LHCN-M2 (cell line): ENCODE measurements around the gene SLC5A6. TPM values are rescaled to one million over a fixed set of nuclear protein-coding genes. Genes with fewer than 3 reads are reported as not detected.

Source experiments
- DNase-seq: peaks from one replicate; pipeline ENCODE4 v3.0.0-alpha.2; 2012; ENCODE audit warnings: low read depth
- polyA plus RNA-seq: library from polyadenylated mRNA; unstranded; fragments of >200 nt; gene quantifications from one replicate; pipeline ENCODE4 v1.2.1, GENCODE V29; 2012; ENCODE audit warnings: missing spikeins
- total RNA-seq: library from RNA; depleted of rRNA; stranded (reverse); fragments of >200 nt; gene quantifications from 2 replicates; pipeline ENCODE4 v1.2.3, GENCODE V29; 2014; rRNA removed

Gene SLC5A6
- total RNA-seq: 39.6 and 54.5 TPM in 2 replicates
- polyA plus RNA-seq: 17.4 TPM

DNA sequence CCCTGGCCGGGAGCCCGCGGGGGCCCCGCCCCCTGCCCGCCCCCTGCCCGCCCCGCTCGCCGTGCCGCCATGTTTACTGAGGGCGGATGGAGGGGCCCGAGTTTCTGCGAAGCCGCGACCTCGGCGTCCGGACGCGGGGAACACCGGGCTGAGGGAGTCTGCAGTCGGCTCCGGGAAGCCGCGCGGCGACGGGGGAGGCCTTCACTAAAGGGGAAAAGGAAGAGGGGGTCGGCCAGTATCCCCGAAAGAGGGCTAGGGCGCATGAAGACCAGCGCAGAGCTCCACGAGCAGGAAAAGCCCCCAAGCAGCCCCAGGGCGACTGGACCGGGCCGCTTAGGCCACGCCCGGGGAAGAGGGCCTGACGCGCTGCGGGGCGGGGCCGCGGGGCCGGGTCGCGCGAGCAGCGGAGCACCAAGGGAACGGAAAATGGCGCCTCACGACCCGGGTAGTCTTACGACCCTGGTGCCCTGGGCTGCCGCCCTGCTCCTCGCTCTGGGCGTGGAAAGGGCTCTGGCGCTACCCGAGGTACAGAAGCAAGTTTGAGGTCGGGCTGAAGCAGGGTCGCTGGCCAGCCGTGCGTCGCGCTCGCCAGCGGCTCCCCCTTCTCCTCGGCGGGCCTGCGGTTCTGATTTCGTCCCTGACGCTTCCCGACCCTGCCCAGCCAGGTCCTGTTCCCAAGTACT is at the start of gene SLC5A6, which contains the start of gene ATRAID:
TSS of gene SLC5A6 (minus strand) at position 326 of the 683 bp plus-strand sequence. CDS start 4,618 bp downstream, outside the sequence.
TSS of gene ATRAID (plus strand) at position 99 of the 683 bp plus-strand sequence. CDS start at position 427, 328 bp downstream.
- DNase-seq: peak; percentile 84

DNA sequence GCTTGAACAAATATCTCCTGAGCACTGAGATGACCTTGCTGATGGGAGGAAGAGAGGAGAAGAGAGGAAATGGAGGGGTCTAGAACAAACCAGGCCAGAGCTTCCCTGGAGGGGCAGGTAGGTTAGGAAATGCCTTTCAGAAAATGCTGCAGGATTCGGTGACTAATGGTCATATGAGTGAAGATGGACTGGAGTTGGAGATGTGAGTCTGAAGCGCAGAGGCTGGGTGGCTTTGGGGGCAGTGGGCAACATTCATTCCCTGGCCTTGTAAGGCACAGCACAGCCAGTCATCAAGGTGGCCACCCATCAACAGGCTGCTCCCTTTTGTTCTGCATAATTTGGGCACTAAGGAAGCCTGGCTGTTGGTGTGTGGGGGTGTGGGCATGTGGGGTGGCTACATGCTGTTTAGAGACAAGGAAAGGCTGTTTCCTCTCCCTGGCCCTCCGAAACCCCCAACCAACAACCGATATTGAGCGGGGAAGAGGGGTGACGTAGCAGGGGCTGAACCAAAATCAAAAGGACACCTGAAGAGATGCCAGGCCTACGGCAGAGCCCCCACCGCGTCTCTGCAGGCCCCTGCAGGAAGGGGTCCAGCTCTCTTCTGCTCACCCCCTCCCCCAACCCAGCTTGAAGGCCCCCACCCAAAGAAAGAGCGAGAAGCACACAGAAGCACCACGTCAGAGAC is 49.3 kb upstream of the SLC5A6 start:
- no peak for DNase-seq

DNA sequence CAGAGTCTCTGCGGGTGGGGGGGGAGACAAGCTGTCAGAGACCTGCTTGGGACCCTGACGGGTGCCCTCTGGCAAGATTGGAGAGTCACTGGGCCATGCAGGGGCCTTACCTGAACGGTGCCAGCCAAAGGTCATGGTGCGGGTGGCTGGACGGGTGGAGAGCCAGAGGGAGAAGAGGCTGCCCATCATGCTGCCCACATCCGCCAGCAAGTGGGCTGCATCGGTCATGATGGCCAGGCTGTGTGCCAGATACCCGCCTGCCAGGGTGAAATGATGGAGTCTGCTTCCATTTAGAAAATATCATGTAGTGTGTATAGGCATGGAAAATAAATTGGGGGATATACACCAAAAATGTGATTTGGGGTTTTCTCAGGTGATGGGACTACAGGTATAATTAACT is 46.0 kb upstream of the SLC5A6 start:
- DNase-seq: no peak

DNA sequence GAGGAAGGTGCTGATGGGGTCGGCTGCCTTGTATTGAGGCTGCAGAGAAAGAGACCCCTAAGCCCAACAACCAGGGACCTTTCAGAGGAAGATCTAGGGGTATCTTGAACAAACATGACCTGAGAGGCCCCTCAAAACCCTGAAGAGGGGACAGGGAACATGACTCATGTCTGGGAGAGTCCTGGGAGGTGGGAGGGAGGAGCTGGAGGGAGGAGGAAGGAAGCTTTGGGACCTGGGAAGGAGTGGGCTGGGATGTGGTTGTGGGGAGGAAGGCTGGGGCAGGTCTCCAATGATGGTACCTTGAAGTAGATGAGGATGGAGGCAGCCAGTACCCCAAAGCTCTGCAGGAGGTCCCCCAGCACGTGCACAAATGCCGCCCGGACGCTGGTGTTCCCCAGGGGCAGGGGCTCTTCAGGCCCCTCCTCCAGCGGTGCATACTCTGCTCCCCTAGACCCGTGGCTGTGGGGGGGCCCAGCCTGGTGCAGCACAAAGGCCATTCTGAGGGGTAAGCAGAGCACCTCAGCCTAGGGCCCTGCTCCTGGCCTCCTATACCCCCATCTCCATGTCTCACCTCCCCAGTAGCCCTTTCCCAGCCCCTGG is 44.9 kb upstream of the SLC5A6 start:
- no peak for DNase-seq

DNA sequence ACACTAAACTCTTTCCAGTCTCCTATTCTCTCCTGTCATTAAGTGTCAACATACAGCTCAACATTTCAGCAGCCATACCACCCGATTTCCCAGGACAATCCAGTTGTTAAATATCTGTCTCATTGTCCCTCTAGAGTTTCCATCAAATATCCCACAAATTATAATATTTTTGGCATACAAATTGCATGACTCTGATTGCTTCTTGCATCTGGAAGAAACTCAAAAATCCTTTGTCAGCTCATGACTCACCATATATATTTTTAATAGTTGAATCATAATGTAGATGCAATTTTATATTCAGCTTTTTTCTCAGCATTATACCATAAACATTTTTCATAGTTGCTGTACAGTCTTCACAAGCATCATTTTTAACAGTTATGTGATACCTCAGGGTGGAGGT is 43.6 kb upstream of the SLC5A6 start:
- peak; percentile 68 for DNase-seq

DNA sequence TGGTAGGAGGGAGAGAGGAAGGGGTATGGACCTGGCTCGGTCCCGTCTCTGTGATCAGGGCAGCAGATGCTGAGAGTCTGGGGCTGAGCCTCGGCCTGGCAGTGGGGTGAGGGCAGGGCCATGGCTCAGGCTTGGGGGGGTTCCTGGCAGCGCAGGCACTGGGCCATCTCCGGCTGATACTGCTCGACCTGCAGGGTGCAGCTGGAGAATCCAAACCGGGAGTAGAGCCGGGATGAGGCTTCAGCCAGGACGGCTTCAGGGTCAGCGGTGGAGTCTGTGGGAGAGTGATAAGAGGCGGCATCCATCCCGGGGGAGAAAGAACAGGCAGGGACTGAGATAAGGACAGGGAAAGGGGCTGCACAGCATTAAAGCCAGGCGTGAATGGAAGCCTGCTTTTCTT is 43.1 kb upstream of the SLC5A6 start:
- no peak for DNase-seq

DNA sequence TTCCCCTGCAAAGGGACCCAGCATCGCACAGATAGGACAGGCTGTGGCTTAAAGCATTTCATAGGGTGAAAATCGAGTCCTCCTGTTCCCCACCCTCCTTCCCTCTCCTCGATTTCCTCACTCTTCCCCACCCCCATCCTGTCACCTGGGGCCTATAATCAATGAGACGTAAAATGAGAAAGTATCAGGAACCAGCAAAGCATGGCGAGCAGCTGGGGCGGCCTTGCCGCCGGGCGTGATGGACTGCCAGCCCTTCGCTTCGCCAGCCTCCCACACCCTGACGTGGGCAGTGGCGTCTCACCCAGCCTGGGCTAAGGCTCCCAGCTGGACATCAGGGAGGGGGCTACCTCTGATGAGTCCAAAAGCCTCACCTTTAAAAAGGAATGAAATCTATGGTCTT is 39.7 kb upstream of the SLC5A6 start:
- DNase-seq: no peak

DNA sequence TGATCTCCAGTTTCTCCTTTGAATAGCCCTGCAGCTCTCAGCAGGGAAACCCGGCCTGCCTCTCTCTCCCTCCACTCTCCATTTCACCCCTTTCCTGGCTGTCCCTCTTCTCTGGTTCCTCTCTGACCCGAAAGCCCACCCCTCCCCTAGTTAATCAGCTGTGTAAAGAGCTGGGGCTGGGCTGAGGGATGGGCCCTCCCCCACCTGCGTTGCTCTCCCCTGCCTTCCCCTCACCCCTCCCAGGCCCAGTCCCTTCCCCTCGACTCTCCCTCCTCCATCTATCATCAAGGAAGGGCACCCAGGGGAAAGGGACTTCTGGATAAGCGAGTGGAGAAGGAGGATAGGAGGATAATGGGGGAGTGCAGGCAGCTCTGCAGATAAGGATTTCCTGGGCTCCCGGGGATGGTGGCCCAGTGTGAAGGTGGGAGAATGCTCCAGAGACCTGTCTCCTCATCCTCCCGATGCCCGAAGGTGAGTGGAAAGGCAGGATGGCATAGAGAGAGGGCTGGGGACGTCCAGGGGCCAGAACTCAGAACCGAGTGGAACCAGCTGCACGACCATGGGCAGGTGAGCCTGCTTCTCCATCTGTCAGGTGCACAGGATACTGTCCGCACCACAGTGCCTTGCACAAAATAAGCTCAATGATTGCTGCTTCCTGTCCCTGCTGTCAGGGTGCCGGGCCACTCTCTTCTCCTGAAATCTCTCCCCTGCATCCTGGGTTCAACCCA is 38.7 kb upstream of the SLC5A6 start:
- no peak for DNase-seq

DNA sequence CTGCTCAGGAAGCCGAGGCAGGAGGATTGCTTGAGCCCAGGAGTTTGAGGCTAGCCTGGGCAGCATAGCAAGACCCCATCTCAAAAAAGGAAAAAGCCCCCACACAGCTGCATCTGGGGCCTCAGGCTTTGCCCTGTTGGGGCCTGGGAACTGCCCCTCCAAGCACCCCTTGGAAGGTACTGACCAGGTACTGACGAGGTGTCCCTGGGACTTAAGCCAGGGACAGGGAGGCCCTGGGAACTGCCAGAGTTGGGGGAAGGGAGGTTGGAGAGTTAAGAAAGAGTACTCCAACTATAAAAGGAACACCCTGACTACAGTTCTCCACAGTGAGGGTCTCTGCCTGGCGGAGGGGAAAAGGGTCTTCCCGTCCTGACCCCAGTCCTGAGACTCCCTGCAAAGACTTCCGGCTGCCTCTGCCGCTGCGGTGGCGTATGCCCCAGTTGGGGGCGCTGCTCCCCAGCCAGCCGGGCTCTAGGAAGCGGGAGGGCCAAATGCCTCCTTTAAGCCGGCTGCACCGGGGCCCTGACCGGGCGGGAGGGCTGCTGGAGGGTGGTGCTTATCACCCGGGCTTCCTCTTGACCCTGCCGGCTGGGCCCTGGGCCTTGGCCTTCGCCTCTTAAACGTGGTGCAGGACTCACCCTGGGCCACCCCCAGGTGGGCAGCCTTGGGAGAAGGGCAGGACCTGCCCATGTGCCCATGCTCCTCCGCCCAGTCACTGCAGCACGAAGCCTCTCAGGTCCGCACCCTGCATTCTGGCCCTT is 38.0 kb upstream of the SLC5A6 start:
- DNase-seq: peak; percentile 18

DNA sequence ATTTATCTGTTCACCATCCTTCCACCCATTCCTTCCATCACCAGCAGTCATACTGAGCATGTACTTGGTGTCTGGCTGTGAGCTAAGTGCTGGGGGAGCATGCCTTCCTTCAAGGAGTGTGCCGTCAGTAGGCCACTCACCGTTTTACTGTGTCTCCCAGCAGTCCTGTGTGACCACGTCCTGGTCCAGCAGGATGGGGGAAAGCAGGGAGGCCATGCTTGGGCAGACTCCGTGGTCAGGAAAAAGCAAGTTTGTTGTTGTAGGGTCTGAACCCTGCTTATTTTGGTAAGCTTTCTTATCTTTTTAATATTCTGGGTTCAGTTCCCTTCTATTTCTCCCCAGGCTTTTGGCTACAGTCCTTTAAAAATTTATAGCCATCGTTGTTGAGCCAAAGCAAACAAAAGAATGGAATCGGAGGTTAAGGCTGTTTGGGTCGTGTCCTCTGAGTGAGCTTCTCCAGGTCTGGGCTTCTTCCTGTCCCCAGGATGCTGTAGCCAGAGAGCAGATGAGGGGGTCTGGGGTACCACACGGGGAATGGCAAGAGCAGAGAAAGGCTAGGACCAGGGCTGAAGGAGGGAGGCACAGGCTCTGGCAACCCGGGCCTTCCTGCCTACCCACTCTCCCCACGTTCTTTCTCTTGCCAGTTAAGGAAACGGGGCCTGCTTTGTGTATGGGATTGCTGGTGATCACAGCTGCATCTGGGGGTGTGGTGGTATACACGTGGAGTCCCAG is 37.3 kb upstream of the SLC5A6 start:
- no peak for DNase-seq

DNA sequence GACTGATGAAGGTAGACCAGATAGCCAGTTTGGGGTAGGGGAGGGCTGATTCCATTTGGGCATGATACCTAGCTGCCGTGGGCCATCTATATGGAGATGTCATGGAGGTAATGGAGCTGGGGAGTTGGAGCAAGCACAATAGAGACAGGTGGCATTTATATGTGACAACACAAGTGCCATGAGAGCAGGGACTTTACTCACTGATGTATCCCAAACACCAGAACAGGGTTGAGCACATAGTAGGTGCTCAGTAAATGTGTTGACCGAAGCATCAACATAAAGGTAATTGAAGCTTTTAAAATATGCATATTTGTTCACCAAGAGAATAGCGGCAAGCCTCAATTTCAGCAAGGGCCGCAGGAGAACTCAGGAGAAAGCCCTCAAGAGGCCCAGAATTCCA is 35.8 kb upstream of the SLC5A6 start:
- DNase-seq: no peak

DNA sequence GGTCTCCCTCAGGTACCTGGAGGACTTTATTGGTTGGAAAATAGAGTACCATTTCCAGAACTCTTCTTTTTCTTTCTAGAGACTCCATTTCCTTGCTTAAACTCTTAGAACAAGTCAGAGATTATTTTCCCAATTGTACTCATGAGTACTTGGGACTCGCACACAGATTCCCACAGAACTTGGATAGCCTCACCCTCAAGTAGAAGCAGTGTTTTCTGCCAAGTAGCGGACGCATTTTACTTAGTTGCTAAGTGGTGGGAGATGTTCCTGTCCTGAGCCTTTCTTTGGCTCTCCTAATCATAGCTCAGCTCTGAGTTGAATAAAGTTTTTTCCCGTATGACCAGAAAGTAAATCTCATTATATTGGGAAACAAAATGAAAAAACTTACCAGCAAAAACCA is 33.6 kb upstream of the SLC5A6 start:
- no peak for DNase-seq

DNA sequence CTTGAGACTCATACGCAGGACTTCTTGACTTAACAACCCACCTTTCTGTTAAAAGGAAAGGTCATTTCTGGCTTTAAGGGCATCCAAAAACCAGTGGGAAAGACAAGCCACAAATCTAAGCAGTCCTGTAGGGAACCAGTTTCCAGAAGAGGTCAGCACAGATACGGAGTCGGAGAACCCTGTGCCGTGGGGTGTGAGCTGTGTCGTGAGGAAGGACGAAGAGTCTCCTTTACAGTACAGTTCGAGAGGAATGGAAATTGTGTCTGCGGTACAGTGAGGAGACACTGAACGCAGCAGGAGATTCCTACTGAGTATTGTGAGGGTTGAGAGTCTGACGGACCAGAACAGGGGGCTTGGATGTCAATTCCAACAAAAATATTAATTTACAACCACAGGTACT is 33.0 kb upstream of the SLC5A6 start:
- DNase-seq: no peak

DNA sequence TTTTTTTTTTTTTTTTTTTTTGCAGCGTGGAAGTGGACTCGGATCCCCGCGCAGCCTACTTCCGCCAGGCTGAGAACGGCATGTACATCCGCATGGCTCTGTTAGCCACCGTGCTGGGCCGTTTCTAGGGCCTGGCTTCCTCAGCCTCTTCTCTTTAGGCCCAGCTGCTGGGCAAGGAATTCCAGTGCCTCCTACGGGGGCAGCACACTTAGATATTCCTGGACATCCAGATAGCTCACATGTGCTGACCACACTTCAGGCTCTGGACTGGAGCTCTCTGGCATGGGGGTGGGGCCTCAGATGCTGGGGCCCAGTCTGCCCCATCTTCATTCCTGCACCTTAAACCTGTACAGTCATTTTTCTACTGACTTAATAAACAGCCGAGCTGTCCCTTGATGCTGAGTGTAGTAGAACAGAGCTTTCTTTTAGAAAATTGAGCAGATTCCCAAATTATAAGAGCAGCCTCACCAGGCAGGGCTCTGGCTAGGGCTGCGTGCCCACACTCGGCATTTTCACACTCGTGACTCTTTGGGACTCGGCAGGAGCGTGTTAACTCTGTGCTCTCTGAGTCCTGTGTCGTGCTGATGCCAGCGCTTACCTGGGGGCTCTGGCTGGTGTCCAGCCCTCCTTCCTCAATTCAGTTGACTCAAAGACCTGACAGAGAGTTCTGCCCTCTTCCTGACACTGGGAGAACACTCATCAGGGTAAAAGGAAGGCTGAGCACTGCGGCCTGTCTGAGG is 31.5 kb upstream of the SLC5A6 start:
- DNase-seq: no peak

DNA sequence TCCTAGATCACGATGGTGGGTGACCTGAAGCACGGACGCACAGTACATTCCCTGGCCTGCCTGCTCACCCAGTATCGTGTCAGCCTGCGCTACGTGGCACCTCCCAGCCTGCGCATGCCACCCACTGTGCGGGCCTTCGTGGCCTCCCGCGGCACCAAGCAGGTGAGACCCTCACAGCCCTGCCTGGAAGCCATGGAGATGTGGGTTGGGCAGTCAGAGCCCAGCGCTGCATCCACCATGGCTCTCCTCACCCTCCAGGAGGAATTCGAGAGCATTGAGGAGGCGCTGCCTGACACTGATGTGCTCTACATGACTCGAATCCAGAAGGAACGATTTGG is 30.5 kb upstream of the SLC5A6 start:
- no peak for DNase-seq

DNA sequence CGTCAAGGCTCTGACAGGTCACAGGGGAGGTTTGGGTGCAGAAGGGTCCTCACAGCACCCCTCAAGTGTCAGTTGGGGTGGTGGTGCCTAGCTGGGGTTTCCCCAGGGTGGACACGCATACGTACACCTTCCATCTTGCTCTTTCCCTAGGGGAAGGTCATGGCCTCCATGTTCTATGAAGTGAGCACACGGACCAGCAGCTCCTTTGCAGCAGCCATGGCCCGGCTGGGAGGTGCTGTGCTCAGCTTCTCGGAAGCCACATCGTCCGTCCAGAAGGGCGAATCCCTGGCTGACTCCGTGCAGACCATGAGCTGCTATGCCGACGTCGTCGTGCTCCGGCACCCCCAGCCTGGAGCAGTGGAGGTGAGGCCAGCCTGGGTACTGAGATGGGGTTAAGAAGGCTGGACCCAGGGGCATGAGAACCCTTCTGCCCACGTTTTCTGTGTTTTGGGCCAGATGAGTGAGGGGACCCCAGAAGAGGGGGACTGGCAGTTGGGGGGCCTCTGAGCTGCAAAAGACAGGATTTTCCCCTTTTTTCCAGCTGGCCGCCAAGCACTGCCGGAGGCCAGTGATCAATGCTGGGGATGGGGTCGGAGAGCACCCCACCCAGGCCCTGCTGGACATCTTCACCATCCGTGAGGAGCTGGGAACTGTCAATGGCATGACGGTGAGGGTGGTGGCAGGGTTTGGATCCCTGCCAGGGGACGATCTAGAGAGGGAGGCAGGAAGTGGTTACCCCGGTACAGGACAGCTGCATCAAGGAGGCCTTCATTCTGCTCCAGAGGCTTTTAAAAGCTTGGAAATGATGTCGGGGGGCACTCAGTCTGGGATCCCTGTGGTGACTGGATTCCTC is 29.9 kb upstream of the SLC5A6 start:
- peak; percentile 71 for DNase-seq

DNA sequence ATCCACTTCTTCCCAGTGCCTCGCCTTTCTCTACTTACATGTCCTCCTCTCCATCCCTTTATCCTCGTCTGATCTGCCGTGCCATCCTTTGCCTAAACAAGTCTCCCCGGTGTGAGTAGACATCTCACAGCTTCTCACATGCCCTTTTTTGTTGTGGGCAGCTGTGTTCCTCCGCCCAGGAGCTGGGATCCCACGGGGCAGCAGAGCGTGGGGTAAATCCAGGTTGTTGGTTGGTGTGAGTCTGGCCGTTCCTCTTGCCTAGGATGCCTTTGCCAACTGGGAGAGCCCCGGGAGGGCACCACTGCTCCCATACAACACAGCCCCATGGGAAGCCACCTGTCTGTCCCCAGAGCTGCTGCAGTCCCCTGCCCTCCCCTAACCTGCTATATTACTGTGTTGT is 28.3 kb upstream of the SLC5A6 start:
- no peak for DNase-seq

DNA sequence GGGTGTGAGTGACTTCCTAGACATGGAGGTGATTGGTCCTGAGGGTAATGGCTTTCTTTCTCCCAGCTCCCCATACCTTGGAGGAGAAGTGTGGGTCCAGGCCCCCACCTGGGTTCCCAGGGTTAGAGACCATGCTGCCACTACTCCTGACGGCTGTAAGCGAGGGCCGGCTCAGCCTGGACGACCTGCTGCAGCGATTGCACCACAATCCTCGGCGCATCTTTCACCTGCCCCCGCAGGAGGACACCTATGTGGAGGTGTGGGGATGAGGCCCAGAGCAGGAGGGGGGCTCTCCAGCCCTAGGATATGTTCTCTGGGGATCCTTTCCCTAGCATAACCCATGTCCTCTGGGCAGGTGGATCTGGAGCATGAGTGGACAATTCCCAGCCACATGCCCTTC is 26.9 kb upstream of the SLC5A6 start:
- no peak for DNase-seq

DNA sequence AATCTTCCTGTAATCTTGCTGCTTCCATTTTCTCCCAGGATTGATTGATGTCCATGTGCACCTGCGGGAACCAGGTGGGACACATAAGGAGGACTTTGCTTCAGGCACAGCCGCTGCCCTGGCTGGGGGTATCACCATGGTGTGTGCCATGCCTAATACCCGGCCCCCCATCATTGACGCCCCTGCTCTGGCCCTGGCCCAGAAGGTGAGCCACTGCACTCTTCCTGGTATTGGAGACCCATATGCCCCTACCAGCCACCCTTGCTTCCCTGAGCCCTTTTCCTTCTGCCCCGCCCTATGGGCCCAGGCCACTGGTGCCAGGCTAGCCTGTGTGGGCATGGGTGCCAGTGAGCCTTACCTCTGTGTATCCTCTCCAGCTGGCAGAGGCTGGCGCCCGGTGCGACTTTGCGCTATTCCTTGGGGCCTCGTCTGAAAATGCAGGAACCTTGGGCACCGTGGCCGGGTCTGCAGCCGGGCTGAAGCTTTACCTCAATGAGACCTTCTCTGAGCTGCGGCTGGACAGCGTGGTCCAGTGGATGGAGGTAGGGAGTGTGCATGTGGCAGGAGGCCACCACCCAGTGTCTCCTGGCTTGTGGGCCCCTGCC is 25.4 kb upstream of the SLC5A6 start:
- DNase-seq: no peak
